ENCODE results near the gene RPP25L.

RPP25L gene

DNA sequence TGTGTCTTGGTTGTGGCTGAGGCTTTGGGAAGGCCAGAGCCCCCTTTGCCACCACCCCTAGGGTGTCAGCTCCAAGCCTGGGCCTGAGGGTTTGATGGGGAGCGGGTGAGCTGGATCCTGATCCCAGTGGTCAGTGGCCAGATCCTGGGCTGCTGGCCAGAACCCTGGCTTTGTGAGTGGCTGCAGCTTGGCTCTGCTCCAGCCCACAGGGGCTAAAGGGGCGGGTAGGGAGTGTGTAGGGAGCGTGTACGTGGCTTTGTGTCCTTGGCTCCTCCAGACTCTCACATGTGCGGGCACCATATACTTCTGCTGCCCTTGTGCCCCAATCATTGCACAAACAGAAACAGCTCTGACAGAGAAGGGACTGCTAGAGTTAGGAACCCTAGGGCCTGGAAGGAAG is 38.9 kb upstream of the RPP25L start:
- Histone ChIP-seq H3K36me3 (peaks cover 14% of the 10 kb centered on the region), H3K9me3 (no peaks in the 10 kb centered on the region), H3K4me1 (peaks cover 48% of the 10 kb centered on the region), H3K27me3 (no peaks in the 10 kb centered on the region), H3K4me3 (ENCODE audit: low read depth, low read length) (no peak overlapping the region)
- TF ChIP-seq, protein P1, sequence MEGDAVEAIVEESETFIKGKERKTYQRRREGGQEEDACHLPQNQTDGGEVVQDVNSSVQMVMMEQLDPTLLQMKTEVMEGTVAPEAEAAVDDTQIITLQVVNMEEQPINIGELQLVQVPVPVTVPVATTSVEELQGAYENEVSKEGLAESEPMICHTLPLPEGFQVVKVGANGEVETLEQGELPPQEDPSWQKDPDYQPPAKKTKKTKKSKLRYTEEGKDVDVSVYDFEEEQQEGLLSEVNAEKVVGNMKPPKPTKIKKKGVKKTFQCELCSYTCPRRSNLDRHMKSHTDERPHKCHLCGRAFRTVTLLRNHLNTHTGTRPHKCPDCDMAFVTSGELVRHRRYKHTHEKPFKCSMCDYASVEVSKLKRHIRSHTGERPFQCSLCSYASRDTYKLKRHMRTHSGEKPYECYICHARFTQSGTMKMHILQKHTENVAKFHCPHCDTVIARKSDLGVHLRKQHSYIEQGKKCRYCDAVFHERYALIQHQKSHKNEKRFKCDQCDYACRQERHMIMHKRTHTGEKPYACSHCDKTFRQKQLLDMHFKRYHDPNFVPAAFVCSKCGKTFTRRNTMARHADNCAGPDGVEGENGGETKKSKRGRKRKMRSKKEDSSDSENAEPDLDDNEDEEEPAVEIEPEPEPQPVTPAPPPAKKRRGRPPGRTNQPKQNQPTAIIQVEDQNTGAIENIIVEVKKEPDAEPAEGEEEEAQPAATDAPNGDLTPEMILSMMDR (IDR thresholded peaks at IDR 0.05; ENCODE audit: low read depth, low read length): no peak
- DNase-seq: no peak

DNA sequence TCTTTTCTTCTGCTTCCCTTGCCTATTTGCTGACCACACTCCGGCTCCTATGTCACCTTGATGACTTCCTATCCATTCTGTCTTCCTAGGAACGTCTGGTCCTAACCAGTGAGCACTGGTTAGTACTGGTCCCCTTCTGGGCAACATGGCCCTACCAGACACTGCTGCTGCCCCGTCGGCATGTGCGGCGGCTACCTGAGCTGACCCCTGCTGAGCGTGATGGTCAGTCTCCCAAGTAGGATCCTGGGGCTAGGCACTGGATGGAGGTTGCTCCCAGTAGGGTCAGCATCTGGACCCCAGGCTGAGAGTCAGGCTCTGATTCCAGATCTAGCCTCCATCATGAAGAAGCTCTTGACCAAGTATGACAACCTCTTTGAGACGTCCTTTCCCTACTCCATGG is 36.8 kb upstream of the RPP25L start:
- peaks cover 14% of the 10 kb centered on the region for H3K36me3 ChIP-seq
- no peak for DNase-seq
- no peak overlapping the region for H3K4me3 ChIP-seq (ENCODE audit: low read depth, low read length)
- TF ChIP-seq, protein P1 (IDR thresholded peaks at IDR 0.05; ENCODE audit: low read depth, low read length): no peak
- no peaks in the 10 kb centered on the region for H3K9me3 ChIP-seq
- peaks cover 32% of the 10 kb centered on the region for H3K4me1 ChIP-seq
- H3K27me3 ChIP-seq: no peaks in the 10 kb centered on the region

DNA sequence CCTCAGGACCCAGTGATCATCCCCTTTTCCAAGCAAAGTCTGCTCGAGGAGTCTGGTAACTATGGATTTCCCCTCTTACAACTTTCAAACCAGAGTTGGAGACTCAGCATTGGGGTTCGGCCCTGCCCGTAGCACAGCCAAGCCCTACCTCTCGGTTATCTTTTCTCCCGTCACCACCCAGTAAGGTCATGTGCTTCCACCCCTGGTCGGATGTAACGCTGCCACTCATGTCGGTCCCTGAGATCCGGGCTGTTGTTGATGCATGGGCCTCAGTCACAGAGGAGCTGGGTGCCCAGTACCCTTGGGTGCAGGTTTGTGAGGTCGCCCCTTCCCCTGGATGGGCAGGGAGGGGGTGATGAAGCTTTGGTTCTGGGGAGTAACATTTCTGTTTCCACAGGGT is 35.8 kb upstream of the RPP25L start:
- Histone ChIP-seq H3K9me3 (no peaks in the 10 kb centered on the region), H3K4me1 (peaks cover 22% of the 10 kb centered on the region), H3K27me3 (no peaks in the 10 kb centered on the region), H3K4me3 (ENCODE audit: low read depth, low read length) (peak overlapping the region; percentile 93), H3K36me3 (peaks cover 14% of the 10 kb centered on the region)
- TF ChIP-seq, protein P1 (IDR thresholded peaks at IDR 0.05; ENCODE audit: low read depth, low read length): no peak
- DNase-seq: no peak

DNA sequence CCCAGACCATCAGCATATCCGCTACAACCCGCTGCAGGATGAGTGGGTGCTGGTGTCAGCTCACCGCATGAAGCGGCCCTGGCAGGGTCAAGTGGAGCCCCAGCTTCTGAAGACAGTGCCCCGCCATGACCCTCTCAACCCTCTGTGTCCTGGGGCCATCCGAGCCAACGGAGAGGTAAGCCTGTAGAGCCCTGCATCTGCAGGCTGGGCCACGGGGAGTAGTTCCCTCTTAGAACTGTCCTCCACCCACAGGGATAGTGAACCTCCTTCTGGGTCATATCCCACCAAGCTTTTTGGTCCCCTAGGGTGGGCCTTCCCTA is 35.1 kb upstream of the RPP25L start:
- Histone ChIP-seq H3K4me1 (peaks cover 18% of the 10 kb centered on the region), H3K9me3 (no peaks in the 10 kb centered on the region), H3K4me3 (ENCODE audit: low read depth, low read length) (peak overlapping the region; percentile 93), H3K36me3 (peaks cover 14% of the 10 kb centered on the region), H3K27me3 (no peaks in the 10 kb centered on the region)
- no peak for DNase-seq
- TF ChIP-seq, protein P1 (IDR thresholded peaks at IDR 0.05; ENCODE audit: low read depth, low read length): no peak

DNA sequence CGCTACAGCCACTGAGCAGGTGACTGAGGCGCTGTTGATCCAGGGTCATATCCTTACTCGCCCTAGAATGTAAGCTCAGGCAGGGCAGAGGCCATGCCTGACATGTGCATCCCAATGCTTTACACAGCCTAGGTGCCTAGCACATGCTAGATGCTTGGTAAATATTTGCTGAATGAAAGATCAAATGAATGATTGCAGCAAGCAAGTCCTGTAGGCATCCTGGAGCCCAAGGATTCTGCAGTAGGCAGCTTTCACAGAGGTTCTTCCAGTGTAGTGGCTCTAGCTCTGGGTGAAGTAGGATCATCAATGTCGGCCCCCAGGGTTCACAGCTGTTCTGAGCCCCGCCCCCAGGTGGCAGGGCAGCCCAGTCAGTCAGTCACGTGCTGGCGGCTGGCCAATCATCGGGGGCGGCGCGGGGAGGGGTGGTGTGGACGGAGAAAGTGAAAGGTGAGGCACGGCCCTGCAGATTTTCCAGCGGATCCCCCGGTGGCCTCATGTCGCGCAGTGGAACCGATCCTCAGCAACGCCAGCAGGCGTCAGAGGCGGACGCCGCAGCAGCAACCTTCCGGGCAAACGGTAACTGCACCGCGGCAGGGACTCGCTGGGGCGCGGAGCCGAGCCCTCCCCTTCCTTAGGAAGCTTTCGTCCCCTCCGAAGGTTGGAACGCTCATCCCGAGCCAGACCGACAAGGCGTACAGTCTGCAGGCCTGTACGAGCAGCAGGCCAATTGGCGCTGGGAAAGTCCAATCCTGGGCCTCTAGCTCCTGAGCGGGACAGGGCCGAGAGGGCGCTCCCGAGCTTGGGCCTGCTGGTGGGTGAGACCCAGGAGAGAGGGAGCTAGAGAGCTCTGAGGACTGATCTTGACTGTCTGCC is 34.5 kb upstream of the RPP25L start, which contains the start of gene GALT:
Gene GALT (plus strand): TSS at position 465 of the 873 bp plus-strand sequence. CDS start 30 bp downstream, at position 495.
- Histone ChIP-seq H3K9me3 (no peaks in the 10 kb centered on the region), H3K4me1 (peaks cover 12% of the 10 kb centered on the region), H3K36me3 (peaks cover 14% of the 10 kb centered on the region), H3K4me3 (ENCODE audit: low read depth, low read length) (peak within 1 kb of the TSS; percentile 93), H3K27me3 (no peaks in the 10 kb centered on the region)
- TF ChIP-seq, protein P1 (IDR thresholded peaks at IDR 0.05; ENCODE audit: low read depth, low read length): peak; percentile 59
- peak; percentile 98 for DNase-seq

DNA sequence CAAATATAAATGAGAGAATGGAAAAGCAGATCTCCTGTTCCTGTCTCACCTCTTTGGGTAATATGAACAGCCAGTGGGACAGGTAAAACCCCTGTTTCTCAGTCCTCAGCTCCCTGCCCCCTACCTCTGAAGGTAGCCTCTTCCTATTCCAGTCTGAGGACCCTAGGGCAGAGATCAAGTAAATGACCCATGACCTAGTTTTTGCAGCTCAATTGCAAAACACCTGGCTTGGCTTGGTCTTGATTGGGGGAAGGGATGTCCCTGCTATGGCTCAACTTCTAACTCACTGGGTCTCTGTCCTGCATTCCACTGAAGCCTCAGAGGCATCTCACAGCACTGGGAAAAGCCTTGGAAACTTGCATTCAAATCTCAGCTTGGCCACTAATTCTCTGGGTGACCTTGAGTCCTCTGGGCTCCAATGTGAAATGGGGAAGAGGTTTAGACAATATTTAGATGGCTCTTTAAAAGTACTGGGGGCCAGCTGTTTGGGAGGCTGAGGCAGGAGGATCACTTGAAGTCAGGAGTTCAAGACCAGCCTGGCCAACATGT is 32.9 kb upstream of the RPP25L start:
- no peak for DNase-seq
- Histone ChIP-seq H3K36me3 (peaks cover 14% of the 10 kb centered on the region), H3K4me3 (ENCODE audit: low read depth, low read length) (no peak overlapping the region), H3K4me1 (peaks cover 3% of the 10 kb centered on the region), H3K9me3 (no peaks in the 10 kb centered on the region), H3K27me3 (no peaks in the 10 kb centered on the region)
- TF ChIP-seq, protein P1 (IDR thresholded peaks at IDR 0.05; ENCODE audit: low read depth, low read length): no peak

All from BE2C (cell line).